Endothelial cell (in vitro differentiated cells): ENCODE data around the gene JMJD6. TPM values are rescaled to one million over a fixed set of nuclear protein-coding genes. Genes with fewer than 3 reads are reported as not detected.
A peak's percentile ranks its signal among the peaks of the same experiment; 100 is the strongest.
"Not testable (repeated sequence)": the region's sequence is repeated elsewhere in the genome, so short reads cannot be mapped to it uniquely, and the experiment has no call there.

Experiments used
- DNase-seq: peaks from one replicate; pipeline ENCODE4 v3.0.0; 2021; ENCODE audit warnings: low spot score
- H3K27ac Mint-ChIP-seq: one replicate; pipeline ENCODE4 v1.8.0; 2021; ENCODE audit warnings: mixed read lengths, inconsistent platforms; ENCODE audit not compliant: unreplicated experiment
- H3K27me3 Mint-ChIP-seq: one replicate; pipeline ENCODE4 v1.8.0; 2021; ENCODE audit warnings: mild to moderate bottlenecking, moderate library complexity, mixed read lengths, inconsistent platforms; ENCODE audit not compliant: unreplicated experiment
- H3K36me3 Mint-ChIP-seq: one replicate; pipeline ENCODE4 v1.8.0; 2021; ENCODE audit warnings: mild to moderate bottlenecking, low read depth, mixed read lengths, inconsistent platforms; ENCODE audit not compliant: unreplicated experiment
- H3K4me1 Mint-ChIP-seq: one replicate; pipeline ENCODE4 v1.8.0; 2021; ENCODE audit warnings: mild to moderate bottlenecking, mixed read lengths, inconsistent platforms; ENCODE audit not compliant: unreplicated experiment
- H3K4me3 Mint-ChIP-seq: one replicate; pipeline ENCODE4 v1.8.0; 2021; ENCODE audit warnings: mild to moderate bottlenecking, mixed read lengths, inconsistent platforms; ENCODE audit not compliant: unreplicated experiment
- H3K9me3 Mint-ChIP-seq: one replicate; pipeline ENCODE4 v1.8.0; 2021; ENCODE audit warnings: mixed read lengths, inconsistent platforms; ENCODE audit not compliant: unreplicated experiment
- total RNA-seq: library from RNA; stranded (reverse); fragmentation: NEBNext Ultra II Directional; extraction: Animal tissue kit (Norgen Biotek cat#: 25700); gene quantifications from one replicate; pipeline ENCODE4 v1.2.1, GENCODE V29; 2021; ENCODE audit not compliant: unreplicated experiment
- TF ChIP-seq, protein P1 (sequence below): fragments of 200-600 bp; sonication (generic); IDR thresholded peaks from one replicate; pipeline ENCODE4 v1.5.0; 2021; ENCODE audit warnings: antibody characterized with exemption; ENCODE audit not compliant: unreplicated experiment

Gene JMJD6
- total RNA-seq, 1 donor from 2014 or later: 25.6 TPM

DNA sequence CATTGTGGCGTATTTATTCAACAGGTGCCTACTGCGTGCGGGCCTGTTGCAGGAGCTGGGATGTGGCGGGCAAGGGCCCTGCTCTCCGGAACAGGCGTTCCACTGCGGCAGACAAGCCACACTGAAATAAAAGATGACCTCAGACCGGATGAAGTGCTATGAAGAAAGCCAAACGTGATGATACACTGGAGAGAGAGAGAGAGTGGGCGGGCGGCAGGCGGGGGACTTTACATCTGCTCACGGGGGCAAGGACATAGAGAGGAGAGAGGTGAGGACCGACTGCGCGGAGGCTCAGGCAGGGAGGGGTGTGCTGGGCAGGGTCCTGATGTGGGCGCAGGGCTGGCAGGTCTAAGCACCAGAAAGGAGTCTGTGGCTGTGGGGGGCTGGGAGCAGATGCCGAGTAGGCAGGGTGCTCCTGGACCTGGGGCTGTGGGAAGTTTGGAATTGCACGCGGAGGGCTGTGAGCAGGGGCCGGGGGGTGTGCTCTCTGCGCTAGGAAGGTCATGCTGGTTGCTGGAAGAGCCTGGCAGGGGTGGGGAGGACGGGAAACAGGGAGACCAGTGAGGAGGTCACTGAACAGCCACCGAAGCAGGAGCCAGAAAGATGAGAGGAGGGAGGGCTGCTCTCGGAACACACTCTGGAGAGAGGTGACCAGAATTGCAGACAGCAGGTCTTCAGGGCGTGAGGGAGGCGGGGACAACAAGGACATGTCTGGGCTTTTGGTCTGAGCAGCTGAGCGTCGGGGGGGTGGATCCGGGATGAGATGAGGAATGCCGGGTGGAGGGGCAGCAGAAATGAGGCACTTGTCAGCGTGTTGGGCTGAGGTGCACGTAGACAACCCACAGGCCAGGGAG is 25.6 kb downstream of the JMJD6 start:
- no peak for DNase-seq
- no peaks in the 10 kb centered on the region for H3K9me3 Mint-ChIP-seq
- H3K4me3 Mint-ChIP-seq: peak overlapping the region; percentile 9
- peaks cover 3% of the 10 kb centered on the region for H3K27me3 Mint-ChIP-seq
- no peaks in the 10 kb centered on the region for H3K36me3 Mint-ChIP-seq
- H3K4me1 Mint-ChIP-seq: peaks cover 8% of the 10 kb centered on the region
- TF ChIP-seq, protein P1, sequence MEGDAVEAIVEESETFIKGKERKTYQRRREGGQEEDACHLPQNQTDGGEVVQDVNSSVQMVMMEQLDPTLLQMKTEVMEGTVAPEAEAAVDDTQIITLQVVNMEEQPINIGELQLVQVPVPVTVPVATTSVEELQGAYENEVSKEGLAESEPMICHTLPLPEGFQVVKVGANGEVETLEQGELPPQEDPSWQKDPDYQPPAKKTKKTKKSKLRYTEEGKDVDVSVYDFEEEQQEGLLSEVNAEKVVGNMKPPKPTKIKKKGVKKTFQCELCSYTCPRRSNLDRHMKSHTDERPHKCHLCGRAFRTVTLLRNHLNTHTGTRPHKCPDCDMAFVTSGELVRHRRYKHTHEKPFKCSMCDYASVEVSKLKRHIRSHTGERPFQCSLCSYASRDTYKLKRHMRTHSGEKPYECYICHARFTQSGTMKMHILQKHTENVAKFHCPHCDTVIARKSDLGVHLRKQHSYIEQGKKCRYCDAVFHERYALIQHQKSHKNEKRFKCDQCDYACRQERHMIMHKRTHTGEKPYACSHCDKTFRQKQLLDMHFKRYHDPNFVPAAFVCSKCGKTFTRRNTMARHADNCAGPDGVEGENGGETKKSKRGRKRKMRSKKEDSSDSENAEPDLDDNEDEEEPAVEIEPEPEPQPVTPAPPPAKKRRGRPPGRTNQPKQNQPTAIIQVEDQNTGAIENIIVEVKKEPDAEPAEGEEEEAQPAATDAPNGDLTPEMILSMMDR: no peak
- H3K27ac Mint-ChIP-seq: no peak overlapping the region

DNA sequence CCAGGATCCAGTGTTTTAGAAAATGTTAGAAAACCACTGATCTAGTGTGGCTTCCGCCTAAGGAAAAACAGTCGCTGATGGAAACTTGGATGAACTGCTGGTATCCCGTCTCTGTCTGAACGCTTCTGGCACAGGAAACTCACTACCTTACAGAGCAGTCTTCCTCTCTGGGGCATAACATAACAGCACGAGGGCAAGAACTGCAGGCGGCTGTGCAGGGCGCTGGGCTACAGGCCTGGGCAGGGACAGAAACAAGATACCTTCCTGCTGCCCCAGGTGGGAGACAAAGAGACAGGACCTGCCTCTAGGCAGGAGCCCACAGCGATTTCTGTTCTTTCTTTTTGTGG is 26.2 kb downstream of the JMJD6 start:
- no peak overlapping the region for H3K4me3 Mint-ChIP-seq

DNA sequence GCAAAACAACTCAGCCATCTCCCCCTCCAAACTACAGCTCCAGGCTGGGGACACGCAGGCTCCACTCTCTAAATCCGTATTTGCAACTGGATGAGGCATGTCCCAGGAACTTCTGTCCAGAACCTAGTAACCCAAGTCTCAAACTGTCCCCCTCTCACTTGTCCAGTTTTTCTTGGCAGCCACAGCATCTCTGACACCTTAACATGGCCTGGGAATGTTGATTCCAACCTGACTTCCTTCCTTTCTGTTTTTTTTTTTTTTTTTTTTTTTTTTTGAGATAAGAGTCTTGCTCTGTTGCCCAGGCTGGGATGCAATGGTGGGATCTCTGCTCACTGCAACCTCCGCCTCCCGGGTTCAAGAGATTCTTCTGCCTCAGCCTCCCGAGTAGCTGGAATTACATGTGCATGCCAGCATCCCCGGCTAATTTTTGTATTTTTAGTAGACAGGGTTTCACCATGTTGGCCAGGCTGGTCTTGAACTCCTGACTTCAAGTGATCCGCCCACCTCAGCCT is 27.9 kb downstream of the JMJD6 start:
- DNase-seq, H3K9me3 Mint-ChIP-seq, H3K27me3 Mint-ChIP-seq, H3K4me3 Mint-ChIP-seq, H3K4me1 Mint-ChIP-seq, H3K36me3 Mint-ChIP-seq, H3K27ac Mint-ChIP-seq: not testable (repeated sequence)

More for the DNA sequence above, 26.2 kb downstream of the JMJD6 start:
- no peaks in the 10 kb centered on the region for H3K9me3 Mint-ChIP-seq
- DNase-seq: no peak
- H3K27ac Mint-ChIP-seq: no peak overlapping the region
- H3K27me3 Mint-ChIP-seq: peaks cover 3% of the 10 kb centered on the region
- TF ChIP-seq, protein P1: no peak
- H3K4me1 Mint-ChIP-seq: peaks cover 8% of the 10 kb centered on the region
- H3K36me3 Mint-ChIP-seq: no peaks in the 10 kb centered on the region

DNA sequence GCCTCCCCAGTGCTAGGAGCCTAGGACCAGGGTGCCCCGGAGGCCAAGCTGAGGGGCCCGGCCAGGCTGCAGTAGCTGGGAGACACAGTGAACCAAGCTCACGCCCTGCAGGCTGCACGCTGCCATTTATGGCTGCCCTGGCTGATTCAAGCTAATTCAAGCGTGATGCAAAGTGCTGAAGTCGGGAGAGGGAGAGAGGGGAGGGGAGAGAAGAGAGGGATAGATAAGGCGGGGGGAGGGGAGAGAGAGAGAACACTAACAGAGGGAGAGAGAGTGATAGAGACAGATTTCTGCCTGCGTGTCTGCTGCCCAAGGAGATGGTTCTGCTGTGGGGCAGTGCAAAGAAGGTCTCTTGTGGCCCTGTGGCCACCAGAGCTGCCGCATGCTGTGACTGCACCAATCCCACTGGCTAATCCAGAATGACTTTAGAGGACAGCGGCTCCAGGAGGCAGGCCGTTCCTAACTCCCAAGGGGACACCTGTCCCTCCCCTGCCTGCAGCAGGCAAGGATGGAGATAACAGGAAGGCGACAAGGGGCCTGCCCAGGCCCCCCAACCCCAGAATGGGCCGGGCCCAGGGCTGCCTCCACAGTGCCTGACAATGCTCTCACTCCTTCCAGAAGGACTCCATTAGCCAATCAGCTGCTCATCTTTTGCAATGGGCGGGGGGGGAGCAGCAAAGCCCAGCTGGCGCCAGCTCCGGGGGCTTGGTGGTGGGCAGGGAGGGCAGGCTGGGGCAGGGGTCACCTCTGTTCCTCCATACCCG is 28.5 kb downstream of the JMJD6 start:
- H3K4me3 Mint-ChIP-seq: no peak overlapping the region
- no peaks in the 10 kb centered on the region for H3K9me3 Mint-ChIP-seq
- DNase-seq: no peak
- H3K36me3 Mint-ChIP-seq: no peaks in the 10 kb centered on the region
- peaks cover 4% of the 10 kb centered on the region for H3K27me3 Mint-ChIP-seq
- peaks cover 8% of the 10 kb centered on the region for H3K4me1 Mint-ChIP-seq
- H3K27ac Mint-ChIP-seq: no peak overlapping the region
- TF ChIP-seq, protein P1: no peak

DNA sequence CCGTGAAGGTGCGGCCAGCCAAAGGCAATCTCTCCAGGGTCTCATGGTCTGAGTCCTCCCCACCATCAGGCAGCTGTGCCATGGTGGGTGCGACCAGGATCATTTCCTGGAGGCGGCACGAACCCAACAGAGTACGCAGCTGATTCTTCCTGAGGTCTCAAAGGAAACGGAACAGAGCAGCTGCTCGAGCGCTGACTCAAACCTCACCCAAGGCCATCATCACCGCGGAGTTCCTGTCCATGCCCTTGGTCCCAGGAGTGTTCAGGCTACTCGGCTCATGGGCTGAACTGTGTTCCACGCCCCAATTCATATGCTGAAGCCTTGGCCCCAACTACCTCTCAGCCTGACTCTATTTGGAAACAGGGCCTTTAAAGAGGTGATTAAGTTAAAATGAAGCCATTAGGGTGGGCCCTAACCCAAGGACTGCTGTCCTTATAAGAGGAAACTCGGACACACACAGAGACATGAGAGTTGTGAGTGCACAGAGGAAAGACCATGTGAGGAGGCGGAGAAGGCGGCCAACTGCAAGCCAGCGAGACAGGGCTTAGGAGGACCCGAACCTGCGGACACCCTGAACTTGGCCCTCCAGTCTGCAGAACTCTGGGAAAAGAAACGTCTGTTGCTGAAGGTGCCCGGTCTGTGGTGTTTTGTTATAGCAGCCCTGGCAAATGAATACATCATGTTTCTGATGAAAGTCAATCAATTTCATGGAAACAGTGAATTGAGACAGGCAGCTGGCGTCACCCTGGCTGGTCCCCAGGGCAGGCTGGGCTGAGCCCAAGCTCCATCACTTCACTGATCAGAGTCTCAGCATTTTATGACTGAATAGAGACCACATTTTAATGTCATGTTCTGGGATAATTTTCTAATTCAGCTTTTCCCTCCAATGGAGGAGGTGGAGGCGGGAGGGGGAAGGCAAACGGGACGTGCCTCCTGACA is 29.4 kb downstream of the JMJD6 start:
- no peak overlapping the region for H3K27ac Mint-ChIP-seq
- H3K27me3 Mint-ChIP-seq: peaks cover 4% of the 10 kb centered on the region
- no peaks in the 10 kb centered on the region for H3K9me3 Mint-ChIP-seq
- DNase-seq: no peak
- TF ChIP-seq, protein P1: no peak
- no peaks in the 10 kb centered on the region for H3K36me3 Mint-ChIP-seq
- peak overlapping the region; percentile 63 for H3K4me3 Mint-ChIP-seq
- H3K4me1 Mint-ChIP-seq: peaks cover 8% of the 10 kb centered on the region
